ENCODE results near the gene STRN4. TPM values are rescaled to one million over a fixed set of nuclear protein-coding genes. Genes with fewer than 3 reads are reported as not detected.

Gene STRN4
- total and polyA plus RNA-seq, 9 of the 15 experiments (the other 6 are each of a cell fraction or from before 2014, with no cell fraction given) = 0.62 to 83.7 (median 36.9) TPM

GRCh38 chr19:46724468-46724867, 21.8 kb downstream of the STRN4 start:
- Histone ChIP-seq H3K79me2 (ENCODE audit: control insufficient read depth, insufficient read depth, low read length) (peaks cover 15% of the 10 kb centered on the region), H2AFZ (ENCODE audit: low read depth, low read length) (no peak overlapping the region), H3K4me3 (no peak overlapping the region), H3K27ac (ENCODE audit: extremely low read depth, low read depth, low read length) (no peak overlapping the region), H3K4me2 (ENCODE audit: insufficient read depth, low read length) (no peak overlapping the region), H3K36me3 (ENCODE audit: control insufficient read depth, insufficient read depth, low read length) (peaks cover 98% of the 10 kb centered on the region; the same call in 2 of the 3 replicates), H3K9me3 (replicated peaks; ENCODE audit: control insufficient read depth, insufficient read depth, low read depth, low read length) (no peaks in the 10 kb centered on the region), H3K9me1 (ENCODE audit: control insufficient read depth, insufficient read depth, low read length) (peaks cover 4% of the 10 kb centered on the region), H4K20me1 (replicated peaks; ENCODE audit: control insufficient read depth, insufficient read depth, low read length) (peaks cover 17% of the 10 kb centered on the region), H3K9ac (ENCODE audit: insufficient read depth in 1 of 2, low read depth in 2 of 2, low read length in 2 of 2) (peak overlapping the region in 1 of 2 experiments; percentile 57; a peak in 1 of 4 replicates), H3K4me1 (replicated peaks in 1 of 2; ENCODE audit: control insufficient read depth in 2 of 2, insufficient read depth in 2 of 2, low read length in 2 of 2) (peaks cover 2 to 61% of the 10 kb centered on the region in 2 experiments; a peak in 3 of 5 replicates), H3K27me3 (ENCODE audit: control insufficient read depth in 2 of 2, insufficient read depth in 2 of 2, low read length in 2 of 2) (no peaks in the 10 kb centered on the region)
- no peak for DNase-seq (ENCODE audit: extremely low read depth in 1 of 4, low spot score in 3 of 4)
- CTCF ChIA-PET (ENCODE audit: low intra/inter-chr PET ratio) = no interaction called here
- whole genome bisulfite sequencing (ENCODE audit: insufficient coverage, low coverage, missing lambda C conversion rate) = 97% methylated on average over 20 of the region's 20 CpGs
- no TSS peak for BruUV-seq (replicated peaks)
- POLR2A ChIA-PET = interaction anchor here (0.7 to 1.2 kb wide), 2 partner anchors 10 to 12 kb away, joined by 3 to 5 read pairs; no protein-coding TSS in a partner anchor
- in situ Hi-C loops (cut with MboI) = no loop called here
- ATAC-seq = no peak
- no peak for FAIRE-seq
- no peak for TF ChIP-seq SMAD2 (IDR thresholded peaks at IDR 0.05; ENCODE audit: low read depth, low read length)
- TF ChIP-seq ZSCAN29 (IDR thresholded peaks at IDR 0.05) = no peak
- peak; percentile 92 for TF ChIP-seq RBM22 (IDR thresholded peaks at IDR 0.05; ENCODE audit: low read depth, low read length, poor library complexity, severe bottlenecking)
- intact Hi-C loops (cut with micrococcal nuclease) = no loop called here

- peaks cover 98% of the 10 kb centered on the region; the same call in 2 of the 3 replicates for H3K36me3 ChIP-seq (ENCODE audit: control insufficient read depth, insufficient read depth, low read length)
- H3K79me2 ChIP-seq (ENCODE audit: control insufficient read depth, insufficient read depth, low read length) = peaks cover 6% of the 10 kb centered on the region
- ATAC-seq (no peak), FAIRE-seq (no peak), DNase-seq (ENCODE audit: extremely low read depth in 1 of 4, low spot score in 3 of 4) (no peak)
- H4K20me1 ChIP-seq (replicated peaks; ENCODE audit: control insufficient read depth, insufficient read depth, low read length) = peaks cover 12% of the 10 kb centered on the region; the same call in 1 of the 2 replicates
- intact Hi-C loops (cut with micrococcal nuclease) = no loop called here
- no peak overlapping the region for H2AFZ ChIP-seq (ENCODE audit: low read depth, low read length)
- H3K27me3 ChIP-seq (ENCODE audit: control insufficient read depth in 2 of 2, insufficient read depth in 2 of 2, low read length in 2 of 2) = no peaks in the 10 kb centered on the region
- ChIA-PET CTCF (ENCODE audit: low intra/inter-chr PET ratio) (no interaction called here), POLR2A (interaction anchor here (0.6 to 1.2 kb wide), 3 partner anchors 9 to 19 kb away, joined by 3 to 5 read pairs (median 3); no protein-coding TSS in a partner anchor)
- no peak for TF ChIP-seq EWSR1 (IDR thresholded peaks at IDR 0.05; ENCODE audit: borderline replicate concordance, low read depth, partially characterized antibody)
- H3K9me1 ChIP-seq (ENCODE audit: control insufficient read depth, insufficient read depth, low read length) = peaks cover 3% of the 10 kb centered on the region
- H3K4me1 ChIP-seq (replicated peaks in 1 of 2; ENCODE audit: control insufficient read depth in 2 of 2, insufficient read depth in 2 of 2, low read length in 2 of 2) = peaks cover under 1 to 57% of the 10 kb centered on the region in 2 experiments; a peak in 4 of 5 replicates
- no peak overlapping the region for H3K27ac ChIP-seq (ENCODE audit: extremely low read depth, low read depth, low read length)
- BruUV-seq (replicated peaks) = no TSS peak
- H3K9me3 ChIP-seq (replicated peaks; ENCODE audit: control insufficient read depth, insufficient read depth, low read depth, low read length) = no peaks in the 10 kb centered on the region
- no peak overlapping the region for H3K4me2 ChIP-seq (ENCODE audit: insufficient read depth, low read length)
- peak overlapping the region in 1 of 2 experiments; percentile 39; a peak in 1 of 4 replicates for H3K9ac ChIP-seq (ENCODE audit: insufficient read depth in 1 of 2, low read depth in 2 of 2, low read length in 2 of 2)
- in situ Hi-C loops (cut with MboI) = no loop called here
- WGBS (ENCODE audit: insufficient coverage, low coverage, missing lambda C conversion rate) = 94% methylated on average over 6 of the region's 6 CpGs
- no peak overlapping the region for H3K4me3 ChIP-seq
Measured at GRCh38 chr19:46723471-46723870, 22.8 kb downstream of the STRN4 start.
